ENCODE results near the gene WFIKKN2. TPM values are rescaled to one million over a fixed set of nuclear protein-coding genes. Genes with fewer than 3 reads are reported as not detected.

Gene WFIKKN2
- total and polyA plus RNA-seq, 2 of the 13 experiments (the other 11 are each of a cell fraction or from before 2014, with no cell fraction given) = not detected

GRCh38 chr17:50844117-50844700 is 8.8 kb downstream of the WFIKKN2 start (continued):
- TF ChIP-seq HMGXB3 (CRISPR knock-in tag; IDR thresholded peaks at IDR 0.05; ENCODE audit: borderline replicate concordance) (no peak), ADNP (CRISPR knock-in tag; IDR thresholded peaks at IDR 0.05) (no peak), ATF1 (CRISPR knock-in tag; IDR thresholded peaks at IDR 0.05) (no peak), ZNF33A (CRISPR knock-in tag; IDR thresholded peaks at IDR 0.05; ENCODE audit: borderline replicate concordance) (no peak), CTCF (CRISPR knock-in tag; IDR thresholded peaks at IDR 0.05) (peak; percentile 50), JDP2 (CRISPR knock-in tag; IDR thresholded peaks at IDR 0.05; ENCODE audit: borderline replicate concordance) (no peak), BCL6 (CRISPR knock-in tag; IDR thresholded peaks at IDR 0.05) (no peak), XBP1 (CRISPR knock-in tag; IDR thresholded peaks at IDR 0.05) (no peak), NAIF1 (CRISPR knock-in tag; IDR thresholded peaks at IDR 0.05; ENCODE audit: borderline replicate concordance) (no peak), ZNF543 (CRISPR knock-in tag; IDR thresholded peaks at IDR 0.05) (no peak), PRMT3 (CRISPR knock-in tag; IDR thresholded peaks at IDR 0.05; ENCODE audit: borderline replicate concordance, low read depth) (no peak)
- TF ChIP-seq, protein P1, sequence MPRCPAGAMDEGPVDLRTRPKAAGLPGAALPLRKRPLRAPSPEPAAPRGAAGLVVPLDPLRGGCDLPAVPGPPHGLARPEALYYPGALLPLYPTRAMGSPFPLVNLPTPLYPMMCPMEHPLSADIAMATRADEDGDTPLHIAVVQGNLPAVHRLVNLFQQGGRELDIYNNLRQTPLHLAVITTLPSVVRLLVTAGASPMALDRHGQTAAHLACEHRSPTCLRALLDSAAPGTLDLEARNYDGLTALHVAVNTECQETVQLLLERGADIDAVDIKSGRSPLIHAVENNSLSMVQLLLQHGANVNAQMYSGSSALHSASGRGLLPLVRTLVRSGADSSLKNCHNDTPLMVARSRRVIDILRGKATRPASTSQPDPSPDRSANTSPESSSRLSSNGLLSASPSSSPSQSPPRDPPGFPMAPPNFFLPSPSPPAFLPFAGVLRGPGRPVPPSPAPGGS (CRISPR knock-in tag; IDR thresholded peaks at IDR 0.05) = peak; percentile 96; the same call in 1 of the 2 replicates
- TF ChIP-seq, protein P2, sequence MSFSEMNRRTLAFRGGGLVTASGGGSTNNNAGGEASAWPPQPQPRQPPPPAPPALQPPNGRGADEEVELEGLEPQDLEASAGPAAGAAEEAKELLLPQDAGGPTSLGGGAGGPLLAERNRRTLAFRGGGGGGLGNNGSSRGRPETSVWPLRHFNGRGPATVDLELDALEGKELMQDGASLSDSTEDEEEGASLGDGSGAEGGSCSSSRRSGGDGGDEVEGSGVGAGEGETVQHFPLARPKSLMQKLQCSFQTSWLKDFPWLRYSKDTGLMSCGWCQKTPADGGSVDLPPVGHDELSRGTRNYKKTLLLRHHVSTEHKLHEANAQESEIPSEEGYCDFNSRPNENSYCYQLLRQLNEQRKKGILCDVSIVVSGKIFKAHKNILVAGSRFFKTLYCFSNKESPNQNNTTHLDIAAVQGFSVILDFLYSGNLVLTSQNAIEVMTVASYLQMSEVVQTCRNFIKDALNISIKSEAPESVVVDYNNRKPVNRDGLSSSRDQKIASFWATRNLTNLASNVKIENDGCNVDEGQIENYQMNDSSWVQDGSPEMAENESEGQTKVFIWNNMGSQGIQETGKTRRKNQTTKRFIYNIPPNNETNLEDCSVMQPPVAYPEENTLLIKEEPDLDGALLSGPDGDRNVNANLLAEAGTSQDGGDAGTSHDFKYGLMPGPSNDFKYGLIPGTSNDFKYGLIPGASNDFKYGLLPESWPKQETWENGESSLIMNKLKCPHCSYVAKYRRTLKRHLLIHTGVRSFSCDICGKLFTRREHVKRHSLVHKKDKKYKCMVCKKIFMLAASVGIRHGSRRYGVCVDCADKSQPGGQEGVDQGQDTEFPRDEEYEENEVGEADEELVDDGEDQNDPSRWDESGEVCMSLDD (CRISPR knock-in tag; IDR thresholded peaks at IDR 0.05; ENCODE audit: borderline replicate concordance) = no peak
- TF ChIP-seq, protein P3, sequence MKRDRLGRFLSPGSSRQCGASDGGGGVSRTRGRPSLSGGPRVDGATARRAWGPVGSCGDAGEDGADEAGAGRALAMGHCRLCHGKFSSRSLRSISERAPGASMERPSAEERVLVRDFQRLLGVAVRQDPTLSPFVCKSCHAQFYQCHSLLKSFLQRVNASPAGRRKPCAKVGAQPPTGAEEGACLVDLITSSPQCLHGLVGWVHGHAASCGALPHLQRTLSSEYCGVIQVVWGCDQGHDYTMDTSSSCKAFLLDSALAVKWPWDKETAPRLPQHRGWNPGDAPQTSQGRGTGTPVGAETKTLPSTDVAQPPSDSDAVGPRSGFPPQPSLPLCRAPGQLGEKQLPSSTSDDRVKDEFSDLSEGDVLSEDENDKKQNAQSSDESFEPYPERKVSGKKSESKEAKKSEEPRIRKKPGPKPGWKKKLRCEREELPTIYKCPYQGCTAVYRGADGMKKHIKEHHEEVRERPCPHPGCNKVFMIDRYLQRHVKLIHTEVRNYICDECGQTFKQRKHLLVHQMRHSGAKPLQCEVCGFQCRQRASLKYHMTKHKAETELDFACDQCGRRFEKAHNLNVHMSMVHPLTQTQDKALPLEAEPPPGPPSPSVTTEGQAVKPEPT (CRISPR knock-in tag; IDR thresholded peaks at IDR 0.05; ENCODE audit: low read depth) = peak; percentile 59; the same call in 1 of the 2 replicates
- TF ChIP-seq, protein P4, sequence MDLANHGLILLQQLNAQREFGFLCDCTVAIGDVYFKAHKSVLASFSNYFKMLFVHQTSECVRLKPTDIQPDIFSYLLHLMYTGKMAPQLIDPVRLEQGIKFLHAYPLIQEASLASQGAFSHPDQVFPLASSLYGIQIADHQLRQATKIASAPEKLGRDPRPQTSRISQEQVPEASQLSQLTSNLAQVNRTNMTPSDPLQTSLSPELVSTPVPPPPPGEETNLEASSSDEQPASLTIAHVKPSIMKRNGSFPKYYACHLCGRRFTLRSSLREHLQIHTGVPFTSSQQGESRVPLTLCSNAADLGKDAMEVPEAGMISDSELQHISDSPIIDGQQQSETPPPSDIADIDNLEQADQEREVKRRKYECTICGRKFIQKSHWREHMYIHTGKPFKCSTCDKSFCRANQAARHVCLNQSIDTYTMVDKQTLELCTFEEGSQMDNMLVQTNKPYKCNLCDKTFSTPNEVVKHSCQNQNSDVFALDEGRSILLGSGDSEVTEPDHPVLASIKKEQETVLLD (CRISPR knock-in tag; IDR thresholded peaks at IDR 0.05; ENCODE audit: low read depth) = no peak
